ENCODE measurements around the gene SERPINA12.
"Not testable (repeated sequence)": the region's sequence is repeated elsewhere in the genome, so short reads cannot be mapped to it uniquely, and the experiment has no call there.

Gene SERPINA12

DNA sequence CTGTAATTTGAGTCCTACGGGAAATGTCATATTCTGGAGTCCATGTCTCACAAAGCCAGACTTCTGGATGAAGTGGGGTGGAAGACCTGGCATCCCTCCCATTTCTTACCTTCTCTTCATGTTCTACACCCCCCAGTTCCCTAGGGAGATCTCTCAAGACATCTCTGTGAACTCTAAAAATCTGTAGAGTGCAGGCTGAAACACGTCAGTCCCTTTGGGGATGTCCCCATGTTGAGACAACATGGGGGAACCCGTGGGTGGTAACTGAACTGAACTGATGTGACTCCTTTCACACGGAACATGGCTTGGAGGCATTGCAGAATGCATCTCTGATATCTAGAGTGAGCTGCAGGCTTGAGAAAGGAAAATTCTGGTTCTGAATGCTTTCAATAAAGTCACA, 15.2 kb downstream of the SERPINA12 start:
- no peak for DNase-seq (ENCODE audit: low read depth in 4 of 4, low spot score in 1 of 4)

DNA sequence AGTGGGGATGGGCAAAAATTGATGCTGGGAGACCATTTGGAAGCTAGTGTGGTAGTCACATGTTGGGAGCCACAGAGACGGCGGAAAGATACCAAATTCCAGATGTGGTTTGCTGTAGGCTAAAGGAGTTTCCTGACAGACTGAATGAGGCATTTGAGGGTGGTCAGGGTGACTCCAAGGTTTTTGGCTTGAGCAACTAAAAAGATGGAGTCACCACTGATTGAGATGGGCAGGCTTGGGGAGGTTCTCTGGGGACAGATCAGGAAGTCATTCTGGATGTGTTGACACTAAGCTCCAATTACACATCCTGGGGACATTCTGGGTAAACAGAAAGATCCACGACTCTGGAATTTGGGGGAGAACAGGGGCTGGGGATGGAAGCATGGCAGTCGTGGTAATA, 17.8 kb downstream of the SERPINA12 start:
- no peak for DNase-seq (ENCODE audit: low read depth in 4 of 4, low spot score in 1 of 4)

DNA sequence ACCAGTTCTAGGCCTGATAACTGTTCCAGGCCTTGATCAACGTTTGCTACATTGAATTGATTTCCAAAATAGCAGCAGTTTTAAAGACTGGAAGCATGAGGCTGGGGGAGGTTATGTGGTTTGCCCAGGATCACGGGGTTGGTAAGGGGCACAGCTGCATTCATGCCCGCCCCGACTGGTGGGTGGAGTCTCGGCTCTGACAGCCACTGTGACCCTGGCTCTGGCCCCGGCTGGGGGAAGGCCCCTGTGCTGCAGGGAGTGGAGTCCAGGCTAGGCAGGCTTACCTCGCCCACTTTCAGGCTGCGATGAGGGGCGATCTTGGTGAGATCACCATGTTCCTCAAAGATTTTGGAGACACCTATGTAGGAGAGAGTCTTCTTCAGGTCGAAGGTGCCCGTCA, 19.9 kb downstream of the SERPINA12 start:
- DNase-seq (ENCODE audit: low read depth in 4 of 4, low spot score in 1 of 4): no peak

DNA sequence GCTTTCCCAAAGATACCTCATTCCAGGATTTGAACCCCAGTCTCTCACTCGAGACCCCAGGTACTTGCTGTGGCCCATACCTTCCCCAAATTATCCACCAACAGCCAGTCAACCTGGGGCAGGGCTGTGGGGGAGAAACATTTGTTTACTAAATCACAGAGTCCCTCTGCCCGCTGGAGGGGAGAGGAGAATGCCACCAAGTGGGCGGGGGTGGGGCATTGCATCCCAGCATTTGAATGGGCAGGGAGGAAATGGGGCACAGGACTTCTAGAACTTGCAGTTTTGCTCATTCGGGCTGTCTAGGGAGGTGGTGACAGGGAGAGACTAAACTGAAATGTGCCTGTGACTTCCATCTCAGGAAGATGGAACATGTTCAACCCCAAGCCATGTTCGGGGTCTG, 22.4 kb downstream of the SERPINA12 start:
- no peak for DNase-seq (ENCODE audit: low read depth in 4 of 4, low spot score in 1 of 4)

DNA sequence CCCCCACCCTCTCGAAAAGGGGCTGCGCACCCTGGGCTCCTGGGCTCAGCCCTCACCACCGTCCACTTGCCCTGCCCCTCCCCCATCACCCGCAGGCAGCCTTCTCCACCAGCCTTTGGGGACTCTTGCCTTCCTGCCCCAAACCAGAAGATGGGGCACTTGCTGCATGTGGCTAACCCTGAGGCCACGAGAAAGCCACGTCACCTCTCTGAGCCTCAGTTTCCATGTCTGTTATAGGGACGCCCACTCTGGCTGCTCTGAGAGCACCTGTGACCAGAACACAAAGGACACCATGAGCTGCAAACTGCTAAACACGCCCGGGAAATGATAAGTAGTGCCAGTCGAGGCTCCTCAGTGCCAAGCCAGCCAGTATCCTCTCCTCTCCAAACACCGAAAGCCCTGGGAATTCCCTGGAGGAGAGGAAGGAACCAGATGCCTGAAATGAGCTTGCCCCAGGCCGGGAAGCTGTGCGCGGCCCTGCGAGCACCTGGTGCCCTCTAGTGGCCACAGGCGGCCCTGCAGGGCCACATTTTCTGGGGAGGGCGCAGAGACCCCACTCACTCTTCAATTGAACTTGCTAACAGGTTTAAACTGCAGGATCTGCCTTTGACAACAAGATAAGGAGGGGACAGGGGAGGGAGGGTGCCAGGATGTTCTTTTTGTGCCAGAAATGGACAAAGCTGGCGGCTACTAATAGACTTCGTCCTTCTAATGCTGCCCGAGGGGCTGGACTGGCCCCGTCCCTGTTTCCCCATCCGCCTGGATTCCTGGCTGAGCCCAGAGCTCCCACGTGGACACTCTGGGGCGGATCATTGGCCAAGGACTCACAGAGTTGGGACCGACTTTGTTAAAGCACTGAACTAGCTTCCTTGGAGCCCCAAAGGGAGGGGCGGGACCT, 23.1 kb downstream of the SERPINA12 start:
- peak; percentile 5 to 26 (median 18) for DNase-seq (ENCODE audit: low read depth in 4 of 4, low spot score in 1 of 4)

DNA sequence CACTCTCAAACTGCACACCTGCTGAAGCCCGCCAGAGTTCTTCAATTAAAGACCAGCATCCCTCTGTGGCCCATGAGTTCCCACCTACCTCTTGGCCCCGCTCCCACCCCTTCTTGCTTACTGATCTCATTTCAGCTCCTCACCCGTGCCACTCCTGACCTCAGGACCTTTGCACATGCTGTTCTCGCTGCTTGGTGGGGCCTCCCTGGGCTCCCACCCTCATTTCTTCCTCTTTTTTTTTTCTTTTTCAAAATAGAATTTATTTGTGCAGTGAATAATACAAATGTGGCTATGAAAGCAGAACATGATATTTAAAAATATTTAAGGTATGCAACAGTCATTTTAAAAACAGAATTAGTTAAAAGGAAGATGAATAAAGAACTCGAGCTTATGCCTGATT, 24.8 kb downstream of the SERPINA12 start:
- no peak for DNase-seq (ENCODE audit: low read depth in 4 of 4, low spot score in 1 of 4)

DNA sequence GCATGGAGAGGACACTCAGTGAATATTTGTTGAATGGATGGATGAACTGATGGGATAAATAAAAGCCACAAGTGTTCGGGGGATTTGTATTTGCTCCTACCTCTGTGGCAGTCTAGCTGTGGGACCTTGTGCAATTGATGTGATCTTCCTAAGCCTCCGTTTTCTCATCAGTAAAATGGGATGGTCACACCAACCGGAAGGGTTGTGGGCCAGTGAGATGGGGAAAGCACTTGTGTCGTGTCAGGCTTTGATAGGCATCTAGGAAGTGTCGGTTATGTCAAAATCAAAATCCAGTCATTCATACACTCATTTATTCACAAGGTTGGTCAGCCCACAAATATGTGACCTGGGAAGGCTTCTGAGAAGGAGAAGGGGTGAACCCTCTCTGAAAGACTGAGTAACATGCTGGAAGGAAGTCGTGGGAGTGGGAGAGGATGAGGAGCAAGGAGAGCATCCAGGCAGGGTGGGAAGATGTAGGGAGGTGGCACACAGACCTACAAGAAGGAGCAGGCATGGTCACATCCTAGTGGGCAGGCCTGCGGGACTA, 25.5 kb downstream of the SERPINA12 start:
- no peak for DNase-seq (ENCODE audit: low read depth in 4 of 4, low spot score in 1 of 4)

DNA sequence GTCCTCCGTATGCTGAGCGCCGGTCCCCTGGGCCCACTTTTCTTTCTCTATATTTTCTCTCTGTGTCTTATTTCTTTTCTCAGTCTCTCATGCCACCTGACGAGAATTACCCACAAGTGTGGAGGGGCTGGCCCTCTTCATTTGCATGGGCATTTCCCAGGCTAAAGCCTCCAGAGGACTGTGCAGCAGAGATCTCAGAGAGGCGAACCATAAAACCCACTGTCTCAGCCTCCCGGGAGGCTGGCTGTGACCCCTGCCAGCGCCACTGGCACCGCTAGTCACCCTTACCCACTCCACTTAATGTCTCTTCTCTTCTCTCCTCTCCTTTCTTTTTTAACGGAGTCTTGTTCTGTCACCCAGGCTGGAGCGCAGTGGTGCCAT, 26.2 kb downstream of the SERPINA12 start:
- DNase-seq (ENCODE audit: low read depth in 4 of 4, low spot score in 1 of 4): no peak

DNA sequence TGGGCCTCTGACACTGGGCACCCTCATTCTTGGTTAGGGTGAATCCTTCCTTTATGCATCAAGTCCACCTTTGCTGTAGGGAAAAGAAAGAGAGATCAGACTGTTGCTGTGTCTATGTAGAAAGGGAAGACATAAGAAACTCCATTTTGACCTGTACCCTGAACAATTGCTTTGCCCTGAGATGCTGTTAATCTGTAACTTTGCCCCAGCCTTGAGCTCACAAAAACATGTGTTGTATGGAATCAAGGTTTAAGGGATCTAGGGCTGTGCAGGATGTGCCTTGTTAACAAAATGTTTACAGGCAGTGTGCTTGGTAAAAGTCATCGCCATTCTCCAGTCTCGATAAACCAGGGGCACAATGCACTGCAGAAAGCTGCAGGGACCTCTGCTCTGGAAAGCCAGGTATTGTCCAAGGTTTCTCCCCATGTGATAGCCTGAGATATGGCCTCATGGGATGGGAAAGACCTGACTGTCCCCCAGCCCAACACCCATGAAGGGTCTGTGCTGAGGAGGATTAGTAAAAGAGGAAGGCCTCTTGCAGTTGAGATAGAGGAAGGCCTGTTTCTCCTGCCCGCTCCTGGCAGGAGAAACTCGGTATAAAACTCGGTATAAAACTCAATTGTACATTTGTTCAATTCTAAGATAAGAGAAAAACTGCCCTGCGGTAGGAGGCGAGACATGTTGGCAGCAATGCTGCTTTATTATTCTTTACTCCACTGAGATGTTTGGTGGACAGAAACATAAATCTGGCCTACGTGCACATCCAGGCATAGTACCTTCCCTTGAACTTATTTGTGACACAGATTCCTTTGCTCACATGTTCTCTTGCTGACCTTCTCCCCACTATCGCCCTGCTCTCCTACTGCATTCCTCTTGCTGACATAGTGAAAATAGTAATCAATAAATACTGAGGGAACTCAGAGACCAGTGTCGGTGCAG, 26.9 kb downstream of the SERPINA12 start:
- DNase-seq (ENCODE audit: low read depth in 4 of 4, low spot score in 1 of 4): not testable (repeated sequence)

DNA sequence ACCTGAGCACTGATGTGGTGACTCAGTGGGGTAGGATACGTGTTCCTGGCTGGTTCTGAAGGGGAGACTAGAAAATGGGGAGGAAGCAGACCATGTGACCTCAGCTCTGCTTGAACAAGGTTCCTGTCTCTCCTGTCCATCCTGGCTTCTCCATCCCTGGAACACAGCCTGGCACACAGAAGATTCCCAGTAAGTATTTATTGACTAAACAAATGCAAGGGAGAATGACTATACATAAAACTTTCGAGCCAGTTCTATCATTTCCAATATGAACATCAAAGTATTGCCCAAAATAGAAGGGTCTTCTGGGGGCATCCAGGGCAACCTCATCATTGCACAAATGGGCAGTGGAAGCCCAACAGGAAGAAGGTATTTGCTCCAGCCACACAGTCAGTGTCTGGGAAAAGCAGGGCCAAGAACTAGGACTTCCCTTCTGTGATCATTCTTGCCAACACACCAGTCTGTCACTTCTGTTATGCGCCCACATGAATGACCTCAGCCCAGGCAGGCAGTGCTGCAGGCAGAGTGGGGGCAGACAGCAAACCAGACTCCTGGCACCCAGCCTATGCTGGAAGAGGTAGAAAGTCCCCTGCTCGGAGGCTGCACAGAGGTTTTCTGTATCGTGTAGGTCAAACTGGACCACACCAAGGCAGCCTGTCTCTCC, 27.7 kb downstream of the SERPINA12 start:
- no peak for DNase-seq (ENCODE audit: low read depth in 4 of 4, low spot score in 1 of 4)

DNA sequence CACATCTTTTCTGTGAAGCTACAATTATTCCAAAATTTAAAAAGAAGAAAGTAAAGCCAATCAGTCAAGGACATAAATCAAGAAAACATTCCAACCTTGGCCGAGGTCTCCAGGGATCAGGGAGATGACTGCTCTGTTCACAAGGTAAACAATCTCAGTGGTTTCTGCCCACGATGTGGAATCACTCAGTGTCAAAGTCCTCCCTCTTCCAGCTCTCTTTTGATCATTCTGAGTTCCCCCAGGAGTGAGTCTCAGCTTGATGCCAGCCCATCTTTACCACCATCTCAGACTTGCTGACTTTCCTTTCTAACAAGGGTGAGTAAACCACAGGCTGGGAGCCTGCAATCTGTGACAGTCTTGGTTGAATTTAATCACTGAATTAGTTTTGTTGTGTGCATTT, 28.5 kb downstream of the SERPINA12 start:
- DNase-seq (ENCODE audit: low read depth in 4 of 4, low spot score in 1 of 4): no peak

DNA sequence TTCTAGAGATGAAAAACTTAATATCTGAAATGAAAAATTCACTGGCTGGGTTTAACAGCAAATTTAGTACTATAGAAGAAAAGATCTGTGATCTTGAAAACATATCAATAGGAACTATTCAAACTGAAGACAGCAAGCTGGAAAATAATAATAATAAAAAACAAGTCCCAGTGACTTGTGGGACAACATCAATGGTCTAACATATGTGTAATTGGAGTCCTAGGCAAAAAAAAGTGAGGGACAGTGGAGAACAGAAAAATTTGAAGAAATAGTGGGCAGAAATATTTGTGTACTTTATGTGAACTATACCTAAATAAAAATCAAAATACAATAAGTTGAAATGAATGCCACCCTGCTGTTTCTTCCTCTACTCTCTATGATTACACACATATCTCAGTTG, 30.8 kb downstream of the SERPINA12 start:
- no peak for DNase-seq (ENCODE audit: low read depth in 4 of 4, low spot score in 1 of 4)

DNA sequence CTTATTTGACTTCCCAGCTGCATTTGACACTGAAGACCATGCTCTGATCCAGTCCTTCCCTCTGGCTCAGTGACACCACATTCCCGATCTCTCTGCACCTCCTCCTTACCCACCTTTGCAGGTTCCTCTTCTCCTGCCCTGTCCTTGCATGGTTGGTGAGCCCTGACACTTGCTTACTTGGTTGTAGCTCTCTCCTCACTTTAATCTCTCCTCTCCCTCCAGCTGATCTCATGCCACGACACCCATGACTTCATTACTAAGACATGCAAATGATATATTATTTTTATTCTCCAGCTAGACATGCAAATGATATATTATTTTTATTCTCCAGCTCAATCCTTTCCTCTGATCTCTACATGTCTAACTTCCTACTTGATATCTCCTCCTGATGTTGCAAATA, 33.2 kb downstream of the SERPINA12 start, which contains the start of gene SERPINA9:
TSS of gene SERPINA9 (minus strand) at position 175 of the 400 bp plus-strand sequence. CDS start 6,357 bp downstream, outside the sequence.
- no peak for DNase-seq (ENCODE audit: low read depth in 4 of 4, low spot score in 1 of 4)

DNA sequence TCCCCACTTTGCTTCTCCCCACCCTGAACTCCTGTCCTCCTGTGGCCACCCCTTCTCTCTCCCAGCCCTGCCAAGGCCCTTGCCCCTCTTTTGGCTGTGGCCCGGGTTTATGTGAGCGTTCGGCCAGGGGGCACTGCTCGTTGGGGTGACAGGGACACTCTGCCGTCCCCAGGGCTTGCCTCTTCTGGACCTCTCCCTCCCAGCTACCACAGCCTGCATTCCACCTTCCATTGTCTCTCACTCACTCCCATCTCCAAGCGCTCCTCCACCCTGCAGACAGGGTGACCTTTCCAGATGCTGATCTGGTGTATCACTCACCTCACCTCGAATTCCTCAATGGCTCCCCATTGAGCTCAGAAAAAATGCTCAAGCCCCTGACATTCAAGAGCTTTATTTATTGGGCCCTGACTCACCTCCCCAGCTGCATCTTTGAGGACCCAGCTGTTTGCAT, 34.7 kb downstream of the SERPINA12 start:
- no peak for DNase-seq (ENCODE audit: low read depth in 4 of 4, low spot score in 1 of 4)

DNA sequence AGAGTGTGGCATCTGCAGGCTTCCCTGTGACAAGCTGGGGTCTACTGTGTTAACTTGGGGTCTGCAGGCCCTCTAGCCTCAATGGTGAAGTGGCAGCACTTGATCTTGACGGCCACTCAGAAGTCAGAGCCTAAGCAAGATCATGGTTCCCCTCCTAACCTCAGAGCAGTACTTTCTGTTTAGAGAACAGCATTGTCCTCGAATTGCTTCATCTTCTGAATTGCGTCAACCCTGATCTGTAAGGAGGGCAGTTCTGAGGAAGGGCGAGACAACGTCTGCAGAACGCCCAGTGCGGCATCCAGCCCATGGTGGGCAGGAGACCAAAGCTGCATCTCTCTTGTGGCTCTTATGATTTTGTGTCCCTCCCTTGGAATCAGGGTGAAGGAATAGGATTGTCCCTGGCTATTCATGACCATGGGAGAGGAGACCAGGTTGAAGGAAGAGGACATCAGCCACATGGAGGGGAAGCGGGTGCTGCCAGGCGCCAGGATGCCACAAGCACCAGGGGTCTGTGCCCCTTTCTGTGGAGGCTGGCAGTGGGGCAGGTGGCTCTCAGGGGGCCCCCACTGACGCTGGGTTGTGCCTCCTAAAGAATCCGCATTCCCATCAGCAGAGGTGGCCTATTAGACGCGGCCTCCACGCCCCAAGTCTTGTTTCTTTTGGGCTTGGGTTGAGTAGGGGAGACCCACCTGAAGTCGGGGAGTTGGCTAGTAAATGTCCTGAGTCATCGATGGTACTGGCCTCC, 35.4 kb downstream of the SERPINA12 start:
- DNase-seq (ENCODE audit: low read depth in 4 of 4, low spot score in 1 of 4): no peak

DNA sequence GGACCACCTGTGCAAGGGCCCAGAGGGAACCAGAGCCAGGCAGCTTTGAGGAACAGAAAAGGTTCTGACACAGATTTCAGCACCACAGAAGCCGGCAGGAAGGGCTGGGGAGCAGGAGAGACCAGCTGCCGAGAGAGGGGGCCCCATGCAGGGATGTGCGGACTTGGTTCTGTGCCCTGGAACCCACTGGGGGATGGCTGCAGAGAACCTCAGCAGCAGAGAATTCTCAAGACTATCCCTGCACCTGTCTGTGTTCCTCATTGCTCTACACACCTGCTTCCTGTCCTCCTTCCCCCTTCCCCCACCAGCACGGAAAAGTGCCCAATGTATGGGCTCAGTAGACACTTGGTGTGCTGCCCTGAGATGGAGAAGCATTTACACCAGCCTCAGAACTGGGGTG, 36.4 kb downstream of the SERPINA12 start:
- DNase-seq (ENCODE audit: low read depth in 4 of 4, low spot score in 1 of 4): no peak

DNA sequence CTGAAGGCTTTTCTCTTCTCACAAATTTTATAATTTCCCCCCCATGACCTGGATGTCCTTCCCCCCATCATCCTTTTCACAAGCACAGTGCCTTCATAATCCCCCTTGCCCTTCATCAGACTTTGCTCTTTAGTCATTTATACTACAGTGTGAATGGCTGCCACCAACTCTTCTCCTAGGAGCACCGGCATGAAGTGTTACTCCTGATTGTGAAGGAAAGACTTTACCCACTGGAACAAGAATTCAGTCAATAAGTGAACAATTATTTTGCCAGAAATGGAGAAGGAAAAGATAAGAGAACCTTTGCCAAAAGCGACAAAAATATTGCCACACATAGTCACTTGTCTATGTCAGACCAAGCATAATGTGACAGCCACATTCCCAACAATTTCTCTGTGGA, 38.2 kb downstream of the SERPINA12 start:
- DNase-seq (ENCODE audit: low read depth in 4 of 4, low spot score in 1 of 4): no peak

DNA sequence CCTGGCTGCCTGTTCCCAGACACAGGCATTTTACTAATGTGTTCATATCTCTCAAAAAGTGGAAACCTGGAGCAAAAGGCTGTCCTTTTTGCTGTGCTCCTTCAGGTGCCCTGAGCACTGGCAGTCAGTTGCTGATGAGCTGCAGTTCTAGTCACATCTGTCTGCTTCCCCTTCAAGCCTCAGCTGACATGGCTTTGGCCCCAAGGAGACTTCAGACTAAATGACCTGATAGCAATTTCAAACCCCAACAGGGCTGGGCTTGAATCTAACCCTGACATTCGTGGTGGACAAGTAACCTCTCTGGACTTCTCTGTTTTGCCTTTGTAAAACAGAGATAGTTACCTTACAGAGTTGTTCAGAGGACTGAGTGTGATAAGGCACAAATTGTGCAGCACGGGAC, 39.0 kb downstream of the SERPINA12 start:
- no peak for DNase-seq (ENCODE audit: low read depth in 4 of 4, low spot score in 1 of 4)

DNA sequence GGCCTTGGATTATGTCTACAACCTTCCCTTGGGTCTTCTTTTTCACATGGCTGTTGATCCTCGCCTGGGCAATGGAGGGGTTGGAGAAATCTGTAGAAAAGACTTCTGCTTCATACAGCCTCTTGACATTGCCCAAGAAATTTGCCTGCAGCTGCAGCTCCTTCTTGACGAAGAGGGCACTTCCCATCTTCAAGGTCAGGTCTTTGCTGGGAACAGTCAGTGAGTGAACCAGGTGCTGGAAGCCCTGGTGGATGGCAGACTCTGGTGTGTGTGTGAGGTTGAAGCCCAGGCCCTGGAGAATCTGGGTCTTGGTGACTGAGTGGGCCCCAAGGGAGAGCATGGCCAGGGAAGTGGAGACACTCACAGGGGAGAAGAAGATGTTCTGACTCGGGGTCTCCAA, 40.0 kb downstream of the SERPINA12 start:
- no peak for DNase-seq (ENCODE audit: low read depth in 4 of 4, low spot score in 1 of 4)

Measured in stimulated activated CD4-positive, alpha-beta T cell treated with anti-CD3 and anti-CD28 coated beads, Interleukin-1b, Interleukin-23, amount 100 ng/mL, for 24 hours (primary cell).